ENCODE data around the gene SOX18.
A peak's percentile ranks its signal among the peaks of the same experiment; 100 is the strongest.
"Not testable (repeated sequence)": the region's sequence is repeated elsewhere in the genome, so short reads cannot be mapped to it uniquely, and the experiment has no call there.

SOX18 gene

GRCh38 chr20:64049060-64049877 lies at the start of gene SOX18:
TSS of gene SOX18 (minus strand) at chr20:64049639. CDS start at chr20:64049516, 123 bp downstream.
- no peak for DNase-seq (ENCODE audit: low read depth in 2 of 2)

DNA sequence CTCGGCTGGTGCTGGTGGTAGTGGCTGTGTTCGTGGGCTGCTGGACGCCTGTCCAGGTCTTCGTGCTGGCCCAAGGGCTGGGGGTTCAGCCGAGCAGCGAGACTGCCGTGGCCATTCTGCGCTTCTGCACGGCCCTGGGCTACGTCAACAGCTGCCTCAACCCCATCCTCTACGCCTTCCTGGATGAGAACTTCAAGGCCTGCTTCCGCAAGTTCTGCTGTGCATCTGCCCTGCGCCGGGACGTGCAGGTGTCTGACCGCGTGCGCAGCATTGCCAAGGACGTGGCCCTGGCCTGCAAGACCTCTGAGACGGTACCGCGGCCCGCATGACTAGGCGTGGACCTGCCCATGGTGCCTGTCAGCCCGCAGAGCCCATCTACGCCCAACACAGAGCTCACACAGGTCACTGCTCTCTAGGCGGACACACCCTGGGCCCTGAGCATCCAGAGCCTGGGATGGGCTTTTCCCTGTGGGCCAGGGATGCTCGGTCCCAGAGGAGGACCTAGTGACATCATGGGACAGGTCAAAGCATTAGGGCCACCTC lies 49.1 kb upstream of the SOX18 start:
- DNase-seq (ENCODE audit: low read depth in 2 of 2), result no peak

DNA sequence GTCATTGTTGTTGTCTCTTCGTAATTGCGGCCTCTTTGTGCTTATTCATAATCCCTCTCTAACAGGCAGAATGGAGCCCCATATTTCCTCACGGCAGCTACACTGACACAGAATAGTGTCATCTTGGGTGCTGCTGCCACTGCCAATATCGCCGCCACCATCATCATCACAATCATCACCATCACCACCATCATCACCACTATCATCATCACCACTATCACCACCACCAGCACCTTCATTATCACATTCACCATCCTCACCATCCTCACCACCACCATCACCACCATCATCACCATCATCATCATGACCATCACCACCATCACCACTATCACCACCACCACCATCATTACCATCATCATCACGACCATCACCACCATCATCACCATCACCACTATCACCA lies 47.1 kb upstream of the SOX18 start:
- no peak for DNase-seq (ENCODE audit: low read depth in 2 of 2)

- no peak for DNase-seq (ENCODE audit: low read depth in 2 of 2)
These were observed 46.5 kb upstream of the SOX18 start for GRCh38 chr20:64095927-64096326.

- DNase-seq (ENCODE audit: low read depth in 2 of 2), result no peak
These were observed 46.0 kb upstream of the SOX18 start for GRCh38 chr20:64095455-64095854.

- no peak for DNase-seq (ENCODE audit: low read depth in 2 of 2)
These were observed 43.6 kb upstream of the SOX18 start for GRCh38 chr20:64093013-64093503.

DNA sequence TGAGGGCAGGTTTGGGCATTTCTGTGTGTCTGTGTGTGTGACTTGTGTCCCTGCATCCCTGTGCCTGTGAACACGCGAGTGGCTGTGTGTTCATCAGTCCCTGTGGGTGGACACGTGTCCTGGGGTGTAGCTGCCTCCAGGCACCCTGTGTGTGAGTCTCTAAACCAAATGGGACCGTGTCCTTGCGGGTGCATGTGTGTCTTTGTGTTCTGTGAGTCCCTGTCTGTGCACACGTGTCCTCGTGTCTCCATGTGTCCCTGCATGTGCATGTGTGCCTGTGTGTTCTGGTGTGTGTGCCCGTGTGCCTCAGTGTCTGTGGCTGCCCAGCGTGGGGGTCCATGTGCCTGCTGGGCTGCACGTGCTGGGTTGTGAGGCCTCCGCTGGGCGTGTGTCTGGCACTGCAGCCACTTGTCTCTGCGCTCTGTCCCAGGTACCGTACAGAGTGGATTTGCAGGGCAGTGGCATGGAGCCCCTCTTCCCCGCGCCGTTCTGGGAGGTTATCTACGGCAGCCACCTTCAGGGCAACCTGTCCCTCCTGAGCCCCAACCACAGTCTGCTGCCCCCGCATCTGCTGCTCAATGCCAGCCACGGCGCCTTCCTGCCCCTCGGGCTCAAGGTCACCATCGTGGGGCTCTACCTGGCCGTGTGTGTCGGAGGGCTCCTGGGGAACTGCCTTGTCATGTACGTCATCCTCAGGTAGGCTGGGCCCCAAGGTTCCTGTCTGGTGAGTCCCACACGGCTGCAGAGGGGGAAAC lies 43.0 kb upstream of the SOX18 start:
- no peak for DNase-seq (ENCODE audit: low read depth in 2 of 2)

- DNase-seq (ENCODE audit: low read depth in 2 of 2), result no peak
These were observed 42.3 kb upstream of the SOX18 start for GRCh38 chr20:64091770-64092169.

DNA sequence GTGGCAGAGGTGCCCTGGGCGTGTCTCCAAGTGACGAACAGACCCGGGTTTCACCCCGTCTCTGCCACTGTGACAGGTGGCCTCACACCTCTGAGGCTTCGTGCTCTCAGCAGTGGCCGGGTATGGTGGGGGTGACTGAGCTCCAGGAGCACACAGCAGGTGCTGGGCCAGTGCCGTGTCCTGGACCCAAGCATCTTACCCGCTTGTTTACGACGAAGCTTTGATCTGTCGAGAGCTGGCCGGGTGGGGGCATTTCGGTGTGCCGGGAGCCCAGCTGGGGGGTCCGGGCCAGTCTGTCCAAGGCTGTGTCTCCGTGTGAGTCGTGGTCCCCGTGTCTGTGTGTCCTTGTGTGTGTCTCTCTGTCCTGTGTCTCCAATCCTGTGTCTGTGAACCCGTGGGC lies 41.9 kb upstream of the SOX18 start:
- no peak for DNase-seq (ENCODE audit: low read depth in 2 of 2)

GRCh38 chr20:64090165-64090564 lies 40.7 kb upstream of the SOX18 start:
- no peak for DNase-seq (ENCODE audit: low read depth in 2 of 2)

- DNase-seq (ENCODE audit: low read depth in 2 of 2), result not testable (repeated sequence)
These were observed 39.1 kb upstream of the SOX18 start for GRCh38 chr20:64088586-64088985.

DNA sequence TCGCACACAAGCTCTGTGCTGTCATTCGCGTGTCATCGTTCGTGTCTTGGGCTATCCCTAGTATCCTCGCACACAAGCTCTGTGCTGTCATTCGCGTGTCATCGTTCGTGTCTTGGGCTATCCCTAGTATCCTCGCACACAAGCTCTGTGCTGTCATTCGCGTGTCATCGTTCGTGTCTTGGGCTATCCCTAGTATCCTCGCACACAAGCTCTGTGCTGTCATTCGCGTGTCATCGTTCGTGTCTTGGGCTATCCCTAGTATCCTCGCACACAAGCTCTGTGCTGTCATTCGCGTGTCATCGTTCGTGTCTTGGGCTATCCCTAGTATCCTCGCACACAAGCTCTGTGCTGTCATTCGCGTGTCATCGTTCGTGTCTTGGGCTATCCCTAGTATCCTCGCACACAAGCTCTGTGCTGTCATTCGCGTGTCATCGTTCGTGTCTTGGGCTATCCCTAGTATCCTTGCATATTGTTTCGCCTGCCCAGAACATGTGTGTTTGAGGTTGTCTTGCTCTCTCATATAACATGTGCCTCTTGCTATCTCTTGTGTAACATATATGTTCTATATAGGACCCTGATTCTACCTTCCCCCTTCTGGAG lies 37.9 kb upstream of the SOX18 start:
- DNase-seq (ENCODE audit: low read depth in 2 of 2), result not testable (repeated sequence)

GRCh38 chr20:64086801-64087200 lies 37.4 kb upstream of the SOX18 start:
- no peak for DNase-seq (ENCODE audit: low read depth in 2 of 2)

DNA sequence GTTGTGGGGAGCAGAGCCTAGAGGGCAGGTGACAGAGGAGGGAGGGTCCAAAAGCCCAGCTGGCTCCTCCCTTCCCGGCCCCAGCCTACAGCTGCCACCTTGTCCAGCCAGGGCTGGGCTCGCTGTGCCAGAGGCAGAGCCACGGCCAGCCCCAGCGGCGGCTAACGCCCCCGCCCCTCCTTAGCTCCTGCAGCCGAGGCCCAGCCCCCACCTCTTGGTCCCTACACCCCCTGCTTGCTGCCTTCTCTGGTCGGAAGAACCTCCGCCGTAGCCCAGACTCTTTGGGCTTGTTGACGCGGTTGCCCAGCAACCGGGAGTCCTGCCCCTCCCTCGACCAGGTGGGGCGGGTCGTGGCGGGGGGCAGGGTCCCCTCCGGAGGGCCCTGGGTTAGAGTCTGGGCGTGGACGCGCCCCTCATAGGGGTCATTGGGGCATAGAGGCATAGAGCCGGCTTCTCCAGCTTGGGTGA lies 35.3 kb upstream of the SOX18 start:
- no peak for DNase-seq (ENCODE audit: low read depth in 2 of 2)

- DNase-seq (ENCODE audit: low read depth in 2 of 2), result no peak
These were observed 34.6 kb upstream of the SOX18 start, which contains the start of gene LKAAEAR1 for GRCh38 chr20:64083804-64084684. TSS of gene LKAAEAR1 (minus strand) at chr20:64084398. CDS start at chr20:64084219, 179 bp downstream.

DNA sequence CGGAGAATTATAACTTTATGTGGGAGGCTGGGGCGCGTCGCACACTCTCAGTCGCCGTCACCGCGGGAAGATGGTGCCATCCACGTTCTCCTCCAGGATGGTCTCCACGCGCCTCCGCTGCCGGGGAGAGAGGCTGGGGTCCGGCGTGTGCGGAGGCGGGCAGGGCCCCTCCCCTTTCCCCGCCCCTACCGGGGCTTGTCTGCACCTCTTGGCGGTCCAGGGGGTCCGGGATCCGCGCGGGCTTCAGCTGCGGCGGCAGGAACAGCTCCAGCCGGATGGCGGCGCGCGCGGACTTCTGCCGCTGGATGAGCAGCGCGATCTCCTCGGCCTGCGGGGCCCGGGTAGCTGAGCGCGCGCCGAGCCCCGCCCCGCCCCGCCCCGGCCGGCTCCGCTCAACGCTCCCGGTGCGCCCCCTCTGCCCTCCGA lies 34.0 kb upstream of the SOX18 start:
- DNase-seq (ENCODE audit: low read depth in 2 of 2), result peak; percentile 25 to 40

DNA sequence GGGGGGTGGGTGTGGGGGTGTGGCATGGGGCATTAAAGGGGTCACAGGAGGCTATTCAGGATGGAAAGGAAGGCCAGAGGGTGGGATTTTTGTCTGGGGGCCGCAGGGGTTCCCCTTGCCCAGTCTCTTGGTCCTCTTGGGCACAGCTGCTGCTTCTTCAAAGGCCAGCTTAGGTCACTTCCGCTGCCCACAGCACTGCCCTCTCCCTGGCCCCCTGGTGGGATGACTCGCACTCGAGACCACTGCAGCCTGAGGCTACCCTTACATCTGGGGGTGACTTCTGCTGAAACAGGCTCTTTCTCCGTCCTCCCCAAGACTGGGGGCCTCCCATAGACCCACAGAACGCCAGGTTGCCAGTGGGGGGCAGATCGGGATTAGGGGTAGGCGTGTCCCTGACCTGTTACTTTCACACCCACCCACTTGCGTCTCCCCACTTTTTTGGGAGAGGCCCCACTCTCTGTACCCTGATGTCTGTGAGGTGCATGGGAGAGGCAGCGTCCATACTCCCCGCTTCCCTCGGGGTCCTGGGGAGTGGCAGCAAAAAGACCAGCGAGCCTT lies 33.5 kb upstream of the SOX18 start:
- DNase-seq (ENCODE audit: low read depth in 2 of 2), result no peak

GRCh38 chr20:64082126-64082731 lies 32.8 kb upstream of the SOX18 start:
- no peak for DNase-seq (ENCODE audit: low read depth in 2 of 2)

GRCh38 chr20:64081624-64081964 lies 32.2 kb upstream of the SOX18 start:
- DNase-seq (ENCODE audit: low read depth in 2 of 2), result no peak
